ENCODE results near the gene AP3B1. TPM values are rescaled to one million over a fixed set of nuclear protein-coding genes. Genes with fewer than 3 reads are reported as not detected.

The AP3B1 gene, protein sequence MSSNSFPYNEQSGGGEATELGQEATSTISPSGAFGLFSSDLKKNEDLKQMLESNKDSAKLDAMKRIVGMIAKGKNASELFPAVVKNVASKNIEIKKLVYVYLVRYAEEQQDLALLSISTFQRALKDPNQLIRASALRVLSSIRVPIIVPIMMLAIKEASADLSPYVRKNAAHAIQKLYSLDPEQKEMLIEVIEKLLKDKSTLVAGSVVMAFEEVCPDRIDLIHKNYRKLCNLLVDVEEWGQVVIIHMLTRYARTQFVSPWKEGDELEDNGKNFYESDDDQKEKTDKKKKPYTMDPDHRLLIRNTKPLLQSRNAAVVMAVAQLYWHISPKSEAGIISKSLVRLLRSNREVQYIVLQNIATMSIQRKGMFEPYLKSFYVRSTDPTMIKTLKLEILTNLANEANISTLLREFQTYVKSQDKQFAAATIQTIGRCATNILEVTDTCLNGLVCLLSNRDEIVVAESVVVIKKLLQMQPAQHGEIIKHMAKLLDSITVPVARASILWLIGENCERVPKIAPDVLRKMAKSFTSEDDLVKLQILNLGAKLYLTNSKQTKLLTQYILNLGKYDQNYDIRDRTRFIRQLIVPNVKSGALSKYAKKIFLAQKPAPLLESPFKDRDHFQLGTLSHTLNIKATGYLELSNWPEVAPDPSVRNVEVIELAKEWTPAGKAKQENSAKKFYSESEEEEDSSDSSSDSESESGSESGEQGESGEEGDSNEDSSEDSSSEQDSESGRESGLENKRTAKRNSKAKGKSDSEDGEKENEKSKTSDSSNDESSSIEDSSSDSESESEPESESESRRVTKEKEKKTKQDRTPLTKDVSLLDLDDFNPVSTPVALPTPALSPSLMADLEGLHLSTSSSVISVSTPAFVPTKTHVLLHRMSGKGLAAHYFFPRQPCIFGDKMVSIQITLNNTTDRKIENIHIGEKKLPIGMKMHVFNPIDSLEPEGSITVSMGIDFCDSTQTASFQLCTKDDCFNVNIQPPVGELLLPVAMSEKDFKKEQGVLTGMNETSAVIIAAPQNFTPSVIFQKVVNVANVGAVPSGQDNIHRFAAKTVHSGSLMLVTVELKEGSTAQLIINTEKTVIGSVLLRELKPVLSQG
- 29.9 and 33.9 TPM in 2 replicates for total RNA-seq (2014; rRNA removed; shearing (Covaris generic))

DNA sequence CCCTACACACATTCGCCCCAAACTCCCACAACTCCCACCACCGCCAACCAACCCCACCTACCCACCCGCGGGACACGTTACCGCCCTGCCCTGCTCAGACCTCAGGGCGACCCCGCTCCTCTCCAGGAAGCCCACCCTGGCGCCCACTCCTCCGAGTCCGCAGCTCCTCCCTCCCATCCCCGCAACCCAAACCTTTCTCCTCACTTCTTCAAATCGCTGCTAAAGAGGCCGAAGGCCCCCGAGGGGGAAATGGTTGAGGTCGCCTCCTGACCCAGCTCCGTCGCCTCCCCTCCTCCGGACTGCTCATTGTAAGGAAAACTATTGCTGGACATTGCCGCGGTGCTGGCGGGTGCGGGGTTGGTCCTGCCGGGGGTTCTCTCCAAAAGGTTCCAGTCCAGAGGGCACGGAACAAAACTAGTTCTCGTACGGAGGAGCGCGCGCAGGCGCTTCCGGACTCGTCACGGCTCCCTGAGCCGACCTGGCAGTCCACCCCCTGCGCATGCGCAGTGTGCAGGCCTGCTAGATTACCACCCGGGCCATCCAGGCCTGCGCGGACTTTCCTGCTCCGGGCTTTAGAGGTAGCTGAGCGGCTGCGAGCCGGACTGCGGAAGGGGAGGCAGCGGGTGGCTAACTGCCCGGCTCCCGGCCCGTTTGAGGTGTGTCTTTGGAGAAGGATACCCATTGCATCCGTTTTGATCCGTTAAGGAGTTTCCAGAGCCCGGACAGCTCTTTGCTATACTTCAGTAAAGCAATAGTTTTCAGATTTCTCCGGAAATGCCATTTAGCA lies at the start of gene AP3B1:
AP3B1 (minus strand) TSS at position 451 of the 787 bp plus-strand sequence; CDS start at position 332, 119 bp downstream.

Small RNA genes lying within 50 kb of the gene (small RNA-seq; reads per million reads assigned to genes)
- not detected for gene RF00019
- gene RNU6-183P: not detected

Other genes starting within 250 kb of the AP3B1 start
- 17.6 and 20.3 TPM in 2 replicates for gene SCAMP1, start 65.9 kb upstream of the AP3B1 start, total RNA-seq (2014; rRNA removed; shearing (Covaris generic))

Measured in A375 (cell line).